GM23338 (cell line): ENCODE results near the gene ABCB8. TPM values are rescaled to one million over a fixed set of nuclear protein-coding genes. Genes with fewer than 3 reads are reported as not detected.

Source experiments
- ATAC-seq: fragments of 200-7000 bp; cut with Tn5 transposase; 3 replicates; pipeline ENCODE4 v1.9.1; 2020
- DNase-seq: peaks from one replicate; pipeline ENCODE4 v3.0.0-alpha.2; 2015; ENCODE audit warnings: low spot score
- H2AFZ ChIP-seq: fragments of 200-600 bp; sonication (generic); 2 replicates; pipeline ENCODE4 v1.8.0; 2016; ENCODE audit warnings: antibody characterized with exemption, mild to moderate bottlenecking, moderate library complexity
- H3F3A ChIP-seq: fragments of 200-600 bp; sonication (generic); replicated peaks from 2 replicates; pipeline ENCODE4 v1.8.0; 2017; ENCODE audit warnings: antibody characterized with exemption, mixed run types, low read depth
- H3K27ac ChIP-seq: fragments of 200-600 bp; sonication (generic); 2 replicates; pipeline ENCODE4 v1.6.1; 2016; ENCODE audit warnings: low read depth
- H3K27me3 ChIP-seq: fragments of 200-600 bp; sonication (generic); 2 replicates; pipeline ENCODE4 v1.8.0; 2016; ENCODE audit warnings: mild to moderate bottlenecking, mixed run types, moderate library complexity; ENCODE audit not compliant: insufficient read depth
- H3K36me3 ChIP-seq: fragments of 200-600 bp; sonication (generic); 2 replicates; pipeline ENCODE4 v1.8.0; 2016; ENCODE audit warnings: mild to moderate bottlenecking; ENCODE audit not compliant: insufficient read depth
- H3K4me1 ChIP-seq: fragments of 200-600 bp; sonication (generic); 2 replicates; pipeline ENCODE4 v1.8.0; 2016; ENCODE audit warnings: mild to moderate bottlenecking, moderate library complexity; ENCODE audit not compliant: insufficient read depth
- H3K4me2 ChIP-seq: fragments of 200-600 bp; sonication (generic); 2 replicates; pipeline ENCODE4 v1.7.1; 2017; ENCODE audit warnings: mixed run types
- H3K4me3 ChIP-seq: fragments of 200-600 bp; sonication (generic); 2 replicates; pipeline ENCODE4 v1.6.1; 2016; ENCODE audit warnings: mixed run types
- H3K79me2 ChIP-seq: fragments of 200-600 bp; sonication (generic); replicated peaks from 2 replicates; pipeline ENCODE4 v1.8.0; 2017; ENCODE audit warnings: mild to moderate bottlenecking; ENCODE audit not compliant: insufficient read depth
- H3K9me2 ChIP-seq: fragments of 200-600 bp; sonication (generic); 2 replicates; pipeline ENCODE4 v1.8.0; 2017; ENCODE audit not compliant: insufficient read depth
- H4K20me1 ChIP-seq: fragments of 200-600 bp; sonication (generic); replicated peaks from 2 replicates; pipeline ENCODE4 v1.8.0; 2017; ENCODE audit warnings: mild to moderate bottlenecking; ENCODE audit not compliant: insufficient read depth
- H3K27ac Mint-ChIP-seq: 2 replicates; pipeline ENCODE4 v1.8.0; 2020; ENCODE audit warnings: inconsistent platforms, mild to moderate bottlenecking, moderate library complexity, mixed read lengths
- H3K27me3 Mint-ChIP-seq: 3 replicates; pipeline ENCODE4 v1.8.0; 2022; ENCODE audit warnings: low read depth, mild to moderate bottlenecking, moderate library complexity, mixed read lengths, inconsistent platforms; ENCODE audit not compliant: insufficient read depth, poor library complexity
- H3K36me3 Mint-ChIP-seq: 3 replicates; pipeline ENCODE4 v1.8.0; 2021; ENCODE audit warnings: low read depth, mild to moderate bottlenecking, inconsistent platforms, moderate library complexity, mixed read lengths
- H3K4me1 Mint-ChIP-seq: 3 replicates; pipeline ENCODE4 v1.8.0; 2020; ENCODE audit warnings: mild to moderate bottlenecking, inconsistent platforms, mixed read lengths
- H3K4me3 Mint-ChIP-seq: 3 replicates; pipeline ENCODE4 v1.8.0; 2021; ENCODE audit warnings: moderate library complexity, mild to moderate bottlenecking, inconsistent platforms, mixed read lengths
- H3K9me3 Mint-ChIP-seq: 3 replicates; pipeline ENCODE4 v1.8.0; 2020; ENCODE audit warnings: moderate library complexity, mild to moderate bottlenecking, inconsistent platforms, mixed read lengths
- CREB1 ChIP-seq: fragments of 250-450 bp; sonication (Bioruptor Pico); IDR thresholded peaks from 2 replicates; pipeline ENCODE4 v1.5.0; 2020; ENCODE audit warnings: low read depth, mild to moderate bottlenecking, moderate library complexity
- CTCF ChIP-seq, 2 experiments: fragments of 200-600 bp in 1 of 2; sonication (generic) in 1 of 2; conservative IDR thresholded peaks; 2 replicates each; pipeline versions ENCODE4 v1.5.1 to v1.6.1; 2016 to 2017; ENCODE audit warnings: antibody characterized with exemption in 2 of 2, low read depth in 2 of 2, mild to moderate bottlenecking in 2 of 2, moderate library complexity in 1 of 2
- EZH2 ChIP-seq: fragments of 200-600 bp; sonication (generic); IDR thresholded peaks from one replicate; pipeline ENCODE4 v1.8.0; 2017; ENCODE audit warnings: antibody characterized with exemption, mild to moderate bottlenecking, low read depth; ENCODE audit not compliant: unreplicated experiment
- EZH2phosphoT487 ChIP-seq: fragments of 200-600 bp; sonication (generic); IDR thresholded peaks from one replicate; pipeline ENCODE4 v1.8.1; 2018; ENCODE audit warnings: antibody characterized with exemption; ENCODE audit not compliant: unreplicated experiment
- JUNB ChIP-seq: IDR thresholded peaks from one replicate; pipeline ENCODE4 v1.6.1; 2016; ENCODE audit warnings: antibody characterized with exemption; ENCODE audit not compliant: unreplicated experiment
- NANOG ChIP-seq: IDR thresholded peaks from 2 replicates; pipeline ENCODE4 v1.6.1; 2016; ENCODE audit warnings: antibody characterized with exemption, borderline replicate concordance
- POLR2AphosphoS5 ChIP-seq: IDR thresholded peaks from 2 replicates; pipeline ENCODE4 v1.6.1; 2016; ENCODE audit warnings: antibody characterized with exemption, low read depth
- STAT1 ChIP-seq: IDR thresholded peaks from one replicate; pipeline ENCODE4 v1.6.1; 2016; ENCODE audit warnings: antibody characterized with exemption; ENCODE audit not compliant: unreplicated experiment
- ZNF114 ChIP-seq: fragments of 250-450 bp; sonication (Bioruptor Pico); IDR thresholded peaks from 2 replicates; pipeline ENCODE4 v1.5.0; 2020; ENCODE audit warnings: mild to moderate bottlenecking, moderate library complexity
- ZNF331 ChIP-seq: fragments of 250-450 bp; sonication (Bioruptor Pico); IDR thresholded peaks from 2 replicates; pipeline ENCODE4 v1.5.0; 2020; ENCODE audit warnings: low read depth, mild to moderate bottlenecking, moderate library complexity
- ZNF462 ChIP-seq: fragments of 250-450 bp; sonication (Bioruptor Pico); IDR thresholded peaks from 2 replicates; pipeline ENCODE4 v1.5.0; 2020; ENCODE audit warnings: mild to moderate bottlenecking, moderate library complexity
- polyA plus RNA-seq: library from polyadenylated mRNA; unstranded; fragments of >200 nt; fragmentation: Nextera tagmentation; extraction: Ambion mirVana; gene quantifications from 2 replicates; pipeline ENCODE4 v1.2.1, GENCODE V29; 2016
- total RNA-seq: library from RNA; depleted of rRNA; stranded (reverse); fragments of >200 nt; shearing (Covaris generic); gene quantifications from 2 replicates; pipeline ENCODE4 v1.2.3, GENCODE V29; 2014

ABCB8 gene
- total and polyA plus RNA-seq, 2 experiments from 2014 or later = 11.4 to 27.1 TPM

- Mint-ChIP-seq H3K4me3 (no peak overlapping the region), H3K4me1 (peaks cover 39% of the 10 kb centered on the region), H3K27me3 (peaks cover 21% of the 10 kb centered on the region), H3K36me3 (peaks cover 3% of the 10 kb centered on the region; the same call in 1 of the 3 replicates), H3K27ac (no peak overlapping the region), H3K9me3 (no peaks in the 10 kb centered on the region)
- H3K27ac ChIP-seq = no peak overlapping the region
- ATAC-seq (peak; percentile 11), DNase-seq (peak; percentile 62)
- TF ChIP-seq CTCF (conservative IDR thresholded peaks at IDR 0.05; ENCODE audit: low read depth in 2 of 2) = peak in 1 of 2 experiments; percentile 69; a peak in 3 of 4 replicates
- TF ChIP-seq JUNB = no peak
- H3K9me2 ChIP-seq = no peaks in the 10 kb centered on the region
- H3K4me1 ChIP-seq = peaks cover 24% of the 10 kb centered on the region
- H3F3A ChIP-seq = 0 out of 2 replicates have a peak, but pooled peaks cover 8% of the 10 kb centered on the region
- no peaks in the 10 kb centered on the region for H3K36me3 ChIP-seq
- no peaks in the 10 kb centered on the region for H4K20me1 ChIP-seq
- H3K4me2 ChIP-seq = peak overlapping the region; percentile 55
- 0 out of 2 replicates have a peak overlapping the region, but pooled peaks have one; percentile 23 for H2AFZ ChIP-seq
- peak overlapping the region; percentile 23; the same call in 1 of the 2 replicates for H3K4me3 ChIP-seq
- H3K27me3 ChIP-seq = peaks cover 12% of the 10 kb centered on the region
- H3K79me2 ChIP-seq = no peaks in the 10 kb centered on the region
Measured at GRCh38 chr7:151009327-151010036, 18.8 kb upstream of the ABCB8 start.

DNA sequence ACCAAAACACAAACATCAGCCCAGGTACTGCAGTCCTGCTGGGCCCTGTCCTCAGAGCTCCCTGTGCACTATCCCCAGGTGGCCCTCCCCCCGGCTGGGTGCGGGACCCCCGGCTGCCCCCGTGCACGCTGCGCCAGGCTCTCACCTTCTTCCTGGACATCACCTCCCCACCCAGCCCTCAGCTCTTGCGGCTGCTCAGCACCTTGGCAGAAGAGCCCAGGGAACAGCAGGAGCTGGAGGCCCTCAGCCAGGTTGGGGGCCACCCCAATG, 18.3 kb upstream of the ABCB8 start:
- ATAC-seq (no peak), DNase-seq (no peak)
- H3K4me1 ChIP-seq = peaks cover 27% of the 10 kb centered on the region
- peak overlapping the region; percentile 51 for H3K4me2 ChIP-seq
- H3K9me3 Mint-ChIP-seq = no peaks in the 10 kb centered on the region
- H3K4me3 Mint-ChIP-seq = peak overlapping the region; percentile 64; the same call in 2 of the 3 replicates
- H3K36me3 ChIP-seq = no peaks in the 10 kb centered on the region
- peaks cover 40% of the 10 kb centered on the region for H3K4me1 Mint-ChIP-seq
- H3F3A ChIP-seq = 0 out of 2 replicates have a peak, but pooled peaks cover 8% of the 10 kb centered on the region
- H3K36me3 Mint-ChIP-seq = peaks cover 3% of the 10 kb centered on the region; the same call in 1 of the 3 replicates
- H3K9me2 ChIP-seq = no peaks in the 10 kb centered on the region
- H3K4me3 ChIP-seq = peak overlapping the region; percentile 23; the same call in 1 of the 2 replicates
- no peak overlapping the region for H3K27ac Mint-ChIP-seq
- H3K27me3 Mint-ChIP-seq = peaks cover 21% of the 10 kb centered on the region
- H2AFZ ChIP-seq = 0 out of 2 replicates have a peak overlapping the region, but pooled peaks have one; percentile 23
- H3K27ac ChIP-seq = no peak overlapping the region
- H4K20me1 ChIP-seq = no peaks in the 10 kb centered on the region
- H3K79me2 ChIP-seq = no peaks in the 10 kb centered on the region
- peaks cover 12% of the 10 kb centered on the region for H3K27me3 ChIP-seq
- TF ChIP-seq ZNF462 (CRISPR knock-in tag) (no peak), JUNB (no peak), CREB1 (CRISPR knock-in tag) (no peak), CTCF (conservative IDR thresholded peaks at IDR 0.05; ENCODE audit: low read depth in 2 of 2) (no peak), ZNF331 (CRISPR knock-in tag) (no peak), POLR2AphosphoS5 (no peak), ZNF114 (CRISPR knock-in tag) (no peak), EZH2phosphoT487 (no peak), STAT1 (no peak), EZH2 (no peak), NANOG (no peak)
